Measurements from ENCODE around the gene VIPAS39. TPM values are rescaled to one million over a fixed set of nuclear protein-coding genes. Genes with fewer than 3 reads are reported as not detected.

The VIPAS39 gene
- total RNA-seq, 1 experiment from 2014 or later, result 18.7 TPM

DNA sequence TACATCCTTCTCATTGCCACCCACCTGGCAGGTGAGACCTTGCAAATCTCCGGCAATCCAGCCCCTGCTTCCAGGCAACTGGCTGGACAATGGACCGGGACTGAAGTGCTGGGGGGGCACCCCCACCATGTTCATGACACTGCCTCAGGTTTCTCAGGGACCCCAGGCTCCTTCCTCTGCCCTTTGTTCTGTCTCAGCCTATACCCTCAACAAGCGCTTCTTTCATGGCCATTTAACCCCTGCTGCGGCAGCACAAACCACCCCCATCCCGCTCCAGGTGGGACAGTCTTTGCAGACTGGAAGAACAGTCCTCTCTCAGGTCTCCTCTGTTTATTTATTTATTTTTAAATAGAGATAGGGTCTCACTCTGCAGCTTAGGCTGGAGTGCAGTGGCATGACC, 33.7 kb upstream of the VIPAS39 start:
- no peak overlapping the region for H3K4me3 Mint-ChIP-seq (ENCODE audit: unreplicated experiment)

DNA sequence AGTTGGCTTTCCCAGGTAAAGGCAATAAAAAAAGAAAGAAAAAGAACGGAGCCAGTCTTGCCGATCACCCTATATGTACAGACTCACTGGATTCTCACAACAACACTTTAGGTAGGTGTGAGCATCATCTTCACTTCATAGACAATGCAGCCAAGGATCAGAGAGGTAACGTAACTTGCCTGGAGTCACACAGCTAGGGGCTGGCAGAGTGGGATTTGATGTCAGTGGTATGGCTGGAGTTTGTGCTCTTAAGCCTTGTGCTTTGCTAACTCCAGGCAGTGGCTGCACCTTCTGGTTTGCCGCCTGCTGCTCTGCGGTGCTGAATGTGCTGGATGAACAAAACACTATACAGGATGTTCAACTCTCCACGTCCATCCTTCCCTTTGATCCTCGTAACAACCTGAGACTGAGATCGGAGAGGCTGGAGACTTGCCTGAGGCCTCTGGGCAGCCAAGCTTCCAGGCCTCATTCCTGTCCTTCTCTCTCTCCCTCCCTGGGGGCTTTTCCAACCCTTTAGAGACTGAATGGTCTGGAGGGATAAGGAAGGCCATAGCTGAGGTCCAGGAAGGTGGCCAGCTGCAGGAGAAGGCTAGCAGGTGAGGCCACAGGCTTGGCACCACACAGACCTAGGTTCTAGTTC, 33.1 kb upstream of the VIPAS39 start:
- H3K9me3 Mint-ChIP-seq (ENCODE audit: unreplicated experiment), result no peaks in the 10 kb centered on the region
- ChIA-PET CTCF (no interaction called here), POLR2A (no interaction called here)
- no peak for DNase-seq (ENCODE audit: unreplicated experiment)
- intact Hi-C loops (cut with micrococcal nuclease), result no loop called here
- TF ChIP-seq, protein P1, sequence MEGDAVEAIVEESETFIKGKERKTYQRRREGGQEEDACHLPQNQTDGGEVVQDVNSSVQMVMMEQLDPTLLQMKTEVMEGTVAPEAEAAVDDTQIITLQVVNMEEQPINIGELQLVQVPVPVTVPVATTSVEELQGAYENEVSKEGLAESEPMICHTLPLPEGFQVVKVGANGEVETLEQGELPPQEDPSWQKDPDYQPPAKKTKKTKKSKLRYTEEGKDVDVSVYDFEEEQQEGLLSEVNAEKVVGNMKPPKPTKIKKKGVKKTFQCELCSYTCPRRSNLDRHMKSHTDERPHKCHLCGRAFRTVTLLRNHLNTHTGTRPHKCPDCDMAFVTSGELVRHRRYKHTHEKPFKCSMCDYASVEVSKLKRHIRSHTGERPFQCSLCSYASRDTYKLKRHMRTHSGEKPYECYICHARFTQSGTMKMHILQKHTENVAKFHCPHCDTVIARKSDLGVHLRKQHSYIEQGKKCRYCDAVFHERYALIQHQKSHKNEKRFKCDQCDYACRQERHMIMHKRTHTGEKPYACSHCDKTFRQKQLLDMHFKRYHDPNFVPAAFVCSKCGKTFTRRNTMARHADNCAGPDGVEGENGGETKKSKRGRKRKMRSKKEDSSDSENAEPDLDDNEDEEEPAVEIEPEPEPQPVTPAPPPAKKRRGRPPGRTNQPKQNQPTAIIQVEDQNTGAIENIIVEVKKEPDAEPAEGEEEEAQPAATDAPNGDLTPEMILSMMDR (IDR thresholded peaks at IDR 0.05; ENCODE audit: unreplicated experiment), result no peak
- no peak overlapping the region for H3K27ac Mint-ChIP-seq (ENCODE audit: low read depth, unreplicated experiment)
- H3K4me1 Mint-ChIP-seq (ENCODE audit: insufficient read depth, unreplicated experiment), result no peaks in the 10 kb centered on the region
- no TSS peak for BruUV-seq (replicated peaks)
- no peaks in the 10 kb centered on the region for H3K36me3 Mint-ChIP-seq (ENCODE audit: insufficient read depth, unreplicated experiment)
- no peaks in the 10 kb centered on the region for H3K27me3 Mint-ChIP-seq (ENCODE audit: insufficient read depth, unreplicated experiment)
- no peak overlapping the region for H3K4me3 Mint-ChIP-seq (ENCODE audit: unreplicated experiment)

More for the DNA sequence above, 33.7 kb upstream of the VIPAS39 start:
- POLR2A ChIA-PET, result no interaction called here
- no TSS peak for BruUV-seq (replicated peaks)
- no peaks in the 10 kb centered on the region for H3K4me1 Mint-ChIP-seq (ENCODE audit: insufficient read depth, unreplicated experiment)
- no peaks in the 10 kb centered on the region for H3K9me3 Mint-ChIP-seq (ENCODE audit: unreplicated experiment)
- no peak overlapping the region for H3K27ac Mint-ChIP-seq (ENCODE audit: low read depth, unreplicated experiment)
- intact Hi-C loops (cut with micrococcal nuclease), result no loop called here
- CTCF ChIA-PET, result interaction anchor here (1.3 kb wide), 1 partner anchor 62 kb away, joined by 3 read pairs; no protein-coding TSS in a partner anchor
- H3K27me3 Mint-ChIP-seq (ENCODE audit: insufficient read depth, unreplicated experiment), result no peaks in the 10 kb centered on the region
- TF ChIP-seq, protein P1 (IDR thresholded peaks at IDR 0.05; ENCODE audit: unreplicated experiment), result no peak
- no peaks in the 10 kb centered on the region for H3K36me3 Mint-ChIP-seq (ENCODE audit: insufficient read depth, unreplicated experiment)
- no peak for DNase-seq (ENCODE audit: unreplicated experiment)

DNA sequence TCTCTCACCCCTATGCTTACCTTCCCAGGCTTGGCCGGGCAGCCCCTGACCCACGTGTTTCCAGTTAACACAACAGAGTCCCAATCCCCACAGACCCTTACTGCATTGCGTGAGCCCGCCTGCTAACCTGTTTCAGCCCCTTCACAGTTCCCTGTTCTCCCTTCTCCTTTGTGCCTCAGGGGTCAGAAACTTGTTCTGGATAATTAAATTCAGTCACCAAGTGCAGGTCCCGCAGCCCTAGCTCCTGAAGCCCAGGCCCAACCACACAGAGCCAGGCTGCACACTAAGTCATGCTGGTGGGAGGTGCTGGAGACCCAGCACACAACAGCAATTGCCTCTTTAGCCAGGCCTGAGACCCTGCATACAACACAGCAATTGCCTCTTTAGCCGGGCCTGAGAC, 31.6 kb upstream of the VIPAS39 start:
- TF ChIP-seq, protein P1 (IDR thresholded peaks at IDR 0.05; ENCODE audit: unreplicated experiment), result no peak
- no peaks in the 10 kb centered on the region for H3K9me3 Mint-ChIP-seq (ENCODE audit: unreplicated experiment)
- intact Hi-C loops (cut with micrococcal nuclease), result no loop called here
- no peaks in the 10 kb centered on the region for H3K4me1 Mint-ChIP-seq (ENCODE audit: insufficient read depth, unreplicated experiment)
- H3K27me3 Mint-ChIP-seq (ENCODE audit: insufficient read depth, unreplicated experiment), result no peaks in the 10 kb centered on the region
- no TSS peak for BruUV-seq (replicated peaks)
- H3K27ac Mint-ChIP-seq (ENCODE audit: low read depth, unreplicated experiment), result no peak overlapping the region
- ChIA-PET CTCF (interaction anchor here (0.7 kb wide), 1 partner anchor 834 kb away, joined by 4 read pairs; no protein-coding TSS in a partner anchor), POLR2A (interaction anchor here (0.7 kb wide), 1 partner anchor 17 kb away, joined by 3 read pairs; no protein-coding TSS in a partner anchor)
- DNase-seq (ENCODE audit: unreplicated experiment), result no peak
- no peaks in the 10 kb centered on the region for H3K36me3 Mint-ChIP-seq (ENCODE audit: insufficient read depth, unreplicated experiment)
- H3K4me3 Mint-ChIP-seq (ENCODE audit: unreplicated experiment), result no peak overlapping the region

DNA sequence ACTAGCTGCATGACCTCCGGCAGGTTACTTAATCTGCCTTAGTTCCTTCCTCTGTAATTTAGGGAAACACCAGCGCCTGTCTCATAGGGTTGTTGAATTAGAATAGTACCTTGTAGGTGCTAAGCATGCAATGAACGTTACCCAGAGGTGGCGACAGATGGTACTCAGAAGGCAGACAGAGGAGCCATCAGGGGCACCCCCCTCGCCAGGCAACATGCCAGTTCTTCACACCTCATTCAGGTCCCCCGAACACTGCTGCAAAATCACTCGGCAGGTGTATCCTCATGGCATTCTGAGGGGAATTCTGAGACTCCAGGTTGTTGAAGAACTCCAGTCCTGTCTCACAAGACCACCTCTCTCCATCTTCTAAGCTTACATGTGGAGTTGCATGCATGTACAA, 31.2 kb upstream of the VIPAS39 start:
- Mint-ChIP-seq H3K4me1 (ENCODE audit: insufficient read depth, unreplicated experiment) (no peaks in the 10 kb centered on the region), H3K9me3 (ENCODE audit: unreplicated experiment) (no peaks in the 10 kb centered on the region), H3K27me3 (ENCODE audit: insufficient read depth, unreplicated experiment) (no peaks in the 10 kb centered on the region), H3K27ac (ENCODE audit: low read depth, unreplicated experiment) (no peak overlapping the region), H3K36me3 (ENCODE audit: insufficient read depth, unreplicated experiment) (no peaks in the 10 kb centered on the region), H3K4me3 (ENCODE audit: unreplicated experiment) (no peak overlapping the region)
- no TSS peak for BruUV-seq (replicated peaks)
- TF ChIP-seq, protein P1 (IDR thresholded peaks at IDR 0.05; ENCODE audit: unreplicated experiment), result no peak
- CTCF ChIA-PET, result interaction anchor here (0.7 kb wide), 1 partner anchor 834 kb away, joined by 4 read pairs; no protein-coding TSS in a partner anchor
- POLR2A ChIA-PET, result interaction anchor here (0.7 kb wide), 1 partner anchor 16 kb away, joined by 3 read pairs; no protein-coding TSS in a partner anchor
- no peak for DNase-seq (ENCODE audit: unreplicated experiment)
- intact Hi-C loops (cut with micrococcal nuclease), result no loop called here

Measured in MCF 10A (cell line).